ENCODE measurements around the gene ROGDI. TPM values are rescaled to one million over a fixed set of nuclear protein-coding genes. Genes with fewer than 3 reads are reported as not detected.

The ROGDI gene
- total RNA-seq, 2 experiments from 2014 or later = 9.4 to 11.0 TPM

- Histone ChIP-seq H3K4me3 (ENCODE audit: low read length) (no peak overlapping the region), H3K27ac (ENCODE audit: low read depth in 1 of 2, low read length in 2 of 2) (no peak overlapping the region), H3K27me3 (ENCODE audit: control insufficient read depth in 1 of 2, insufficient read depth in 2 of 2, low read length in 2 of 2) (no peaks in the 10 kb centered on the region), H3K36me3 (ENCODE audit: insufficient read depth, low read length) (peaks cover 83% of the 10 kb centered on the region), H3K4me1 (ENCODE audit: insufficient read depth, low read length) (no peaks in the 10 kb centered on the region), H3K9me3 (ENCODE audit: control insufficient read depth in 1 of 2, insufficient read depth in 1 of 2, low read length in 2 of 2) (no peaks in the 10 kb centered on the region)
- intact Hi-C loops (cut with DNase I, micrococcal nuclease) = no loop called here
- Mint-ChIP-seq H3K27me3 (no peaks in the 10 kb centered on the region), H3K27ac (no peak overlapping the region), H3K9me3 (no peaks in the 10 kb centered on the region), H3K36me3 (ENCODE audit: low read depth) (peaks cover 90% of the 10 kb centered on the region), H3K4me3 (no peak overlapping the region), H3K4me1 (ENCODE audit: low read depth) (peaks cover 5% of the 10 kb centered on the region)
- POLR2A ChIA-PET = no interaction called here
- DNase-seq (no peak), ATAC-seq (ENCODE audit: poor library complexity) (no peak)
- TF ChIP-seq CTCF (IDR thresholded peaks at IDR 0.05) = no peak
- CTCF ChIA-PET = interaction anchor here (0.6 kb wide), 1 partner anchor 332 kb away, joined by 4 read pairs; no protein-coding TSS in a partner anchor
Measured at GRCh38 chr16:4828567-4829321, 26.3 kb upstream of the ROGDI start.

- Mint-ChIP-seq H3K9me3 (no peaks in the 10 kb centered on the region), H3K4me1 (ENCODE audit: low read depth) (peaks cover 5% of the 10 kb centered on the region), H3K27me3 (no peaks in the 10 kb centered on the region), H3K27ac (no peak overlapping the region), H3K4me3 (no peak overlapping the region), H3K36me3 (ENCODE audit: low read depth) (peaks cover 86% of the 10 kb centered on the region)
- no peaks in the 10 kb centered on the region for H3K27me3 ChIP-seq (ENCODE audit: control insufficient read depth in 1 of 2, insufficient read depth in 2 of 2, low read length in 2 of 2)
- ChIA-PET CTCF (no interaction called here), POLR2A (no interaction called here)
- ATAC-seq (ENCODE audit: poor library complexity) (no peak), DNase-seq (no peak)
- no peak overlapping the region for H3K27ac ChIP-seq (ENCODE audit: low read depth in 1 of 2, low read length in 2 of 2)
- intact Hi-C loops (cut with DNase I, micrococcal nuclease) = no loop called here
- TF ChIP-seq CTCF (IDR thresholded peaks at IDR 0.05) = no peak
- peaks cover 77% of the 10 kb centered on the region for H3K36me3 ChIP-seq (ENCODE audit: insufficient read depth, low read length)
- H3K9me3 ChIP-seq (ENCODE audit: control insufficient read depth in 1 of 2, insufficient read depth in 1 of 2, low read length in 2 of 2) = no peaks in the 10 kb centered on the region
- H3K4me3 ChIP-seq (ENCODE audit: low read length) = no peak overlapping the region
- no peaks in the 10 kb centered on the region for H3K4me1 ChIP-seq (ENCODE audit: insufficient read depth, low read length)
Measured at GRCh38 chr16:4826980-4827379, 24.5 kb upstream of the ROGDI start.

- H3K9me3 ChIP-seq (ENCODE audit: control insufficient read depth in 1 of 2, insufficient read depth in 1 of 2, low read length in 2 of 2) = no peaks in the 10 kb centered on the region
- Mint-ChIP-seq H3K4me3 (no peak overlapping the region), H3K27ac (no peak overlapping the region), H3K4me1 (ENCODE audit: low read depth) (peaks cover 5% of the 10 kb centered on the region), H3K27me3 (no peaks in the 10 kb centered on the region), H3K36me3 (ENCODE audit: low read depth) (peaks cover 86% of the 10 kb centered on the region), H3K9me3 (no peaks in the 10 kb centered on the region)
- H3K27me3 ChIP-seq (ENCODE audit: control insufficient read depth in 1 of 2, insufficient read depth in 2 of 2, low read length in 2 of 2) = no peaks in the 10 kb centered on the region
- peaks cover 76% of the 10 kb centered on the region for H3K36me3 ChIP-seq (ENCODE audit: insufficient read depth, low read length)
- no peak for DNase-seq
- no peak overlapping the region for H3K4me3 ChIP-seq (ENCODE audit: low read length)
- TF ChIP-seq CTCF (IDR thresholded peaks at IDR 0.05) = no peak
- intact Hi-C loops (cut with DNase I, micrococcal nuclease) = no loop called here
- H3K4me1 ChIP-seq (ENCODE audit: insufficient read depth, low read length) = no peaks in the 10 kb centered on the region
- ATAC-seq (ENCODE audit: poor library complexity) = no peak
- CTCF ChIA-PET = no interaction called here
- no peak overlapping the region for H3K27ac ChIP-seq (ENCODE audit: low read depth in 1 of 2, low read length in 2 of 2)
- POLR2A ChIA-PET = no interaction called here
Measured at GRCh38 chr16:4826526-4826925, 24.1 kb upstream of the ROGDI start.
